HepG2 (cell line): ENCODE measurements around the gene GTF2H3. TPM values are rescaled to one million over a fixed set of nuclear protein-coding genes. Genes with fewer than 3 reads are reported as not detected.

Experiments
- CBX2 ChIP-seq, 2 experiments: fragments of 200-600 bp in 1 of 2; sonication (generic); formaldehyde crosslinking in 1 of 2; IDR thresholded peaks; 2 replicates each; pipeline versions ENCODE4 v1.7.0 to v1.8.1; 2018 to 2022; ENCODE audit warnings: low read depth in 2 of 2, low read length in 1 of 2, mild to moderate bottlenecking in 1 of 2, missing genetic modification reagents in 1 of 2
- HNF4G ChIP-seq, 2 experiments: sonication (generic) in 1 of 2; formaldehyde crosslinking in 1 of 2; IDR thresholded peaks; 2 replicates each; pipeline versions ENCODE4 v1.4.0 to v1.6.1; 2011 to 2020; ENCODE audit warnings: borderline replicate concordance in 2 of 2, low read depth in 2 of 2, mild to moderate bottlenecking in 2 of 2, low read length in 1 of 2, missing genetic modification reagents in 1 of 2, moderate library complexity in 1 of 2
- KDM2A ChIP-seq: sonication (generic); formaldehyde crosslinking; IDR thresholded peaks from 2 replicates; pipeline ENCODE4 v1.4.0; 2020; ENCODE audit warnings: low read depth, missing genetic modification reagents, borderline replicate concordance
- MXD4 ChIP-seq: IDR thresholded peaks from 2 replicates; pipeline ENCODE4 v1.6.1; 2016; ENCODE audit warnings: mild to moderate bottlenecking, missing biosample characterization, missing genetic modification reagents
- MZF1 ChIP-seq: sonication (generic); formaldehyde crosslinking; IDR thresholded peaks from 2 replicates; pipeline ENCODE4 v1.8.1; 2023; ENCODE audit warnings: mild to moderate bottlenecking, missing genetic modification reagents, borderline replicate concordance
- REXO4 ChIP-seq: sonication (generic); formaldehyde crosslinking; IDR thresholded peaks from 2 replicates; pipeline ENCODE4 v1.8.0; 2022; ENCODE audit warnings: missing genetic modification reagents, mild to moderate bottlenecking, borderline replicate concordance
- RFX1 ChIP-seq: fragments of 450-650 bp; IDR thresholded peaks from 2 replicates; pipeline ENCODE4 v1.6.1; 2017
- RFXANK ChIP-seq: IDR thresholded peaks from 2 replicates; pipeline ENCODE4 v1.6.1; 2016
- RXRA ChIP-seq: sonication (generic); formaldehyde crosslinking; IDR thresholded peaks from 2 replicates; pipeline ENCODE4 v1.5.1; 2020; ENCODE audit warnings: missing genetic modification reagents
- ZBTB1 ChIP-seq: sonication (generic); formaldehyde crosslinking; IDR thresholded peaks from 2 replicates; pipeline ENCODE4 v1.4.0; 2020; ENCODE audit warnings: missing genetic modification reagents, borderline replicate concordance
- ZNF274 ChIP-seq: sonication (generic); formaldehyde crosslinking; IDR thresholded peaks from 2 replicates; pipeline ENCODE4 v1.5.1; 2020; ENCODE audit warnings: mild to moderate bottlenecking, missing genetic modification reagents
- ZNF280D ChIP-seq: sonication (generic); formaldehyde crosslinking; IDR thresholded peaks from 2 replicates; pipeline ENCODE4 v1.5.1; 2020; ENCODE audit warnings: mild to moderate bottlenecking, missing genetic modification reagents
- ZNF501 ChIP-seq: sonication (generic); formaldehyde crosslinking; IDR thresholded peaks from 2 replicates; pipeline ENCODE4 v1.5.1; 2020; ENCODE audit warnings: mild to moderate bottlenecking, moderate library complexity, missing genetic modification reagents
- ZNF678 ChIP-seq: sonication (generic); formaldehyde crosslinking; IDR thresholded peaks from 2 replicates; pipeline ENCODE4 v1.4.0; 2020; ENCODE audit warnings: mild to moderate bottlenecking, missing genetic modification reagents
- ZNF775 ChIP-seq: sonication (generic); formaldehyde crosslinking; IDR thresholded peaks from 2 replicates; pipeline ENCODE4 v1.4.0; 2020; ENCODE audit warnings: missing genetic modification reagents, mild to moderate bottlenecking, moderate library complexity, borderline replicate concordance
- ZNF891 ChIP-seq: sonication (generic); formaldehyde crosslinking; IDR thresholded peaks from 2 replicates; pipeline ENCODE4 v1.5.0; 2020; ENCODE audit warnings: mild to moderate bottlenecking, missing genetic modification reagents
- polyA plus RNA-seq, 8 experiments: library from polyadenylated mRNA; depleted of rRNA in 3 of 8; stranded (reverse) in 7 of 8; unstranded in 1 of 8; fragments of >200 nt; fragmentation: Illumina TruSeq in 4 of 8; extraction: Trizol in 4 of 8; gene quantifications; 2 replicates each; pipeline versions ENCODE4 v1.2.1 to v1.2.3, GENCODE V29; 2011 to 2016; ENCODE audit warnings: low read depth in 4 of 8, missing spikeins in 1 of 8, mixed read lengths in 1 of 8; ENCODE audit not compliant: insufficient read depth in 1 of 8
- total RNA-seq, 5 experiments: library from RNA; depleted of rRNA; stranded (reverse); fragments of >200 nt; fragmentation: Illumina TruSeq; extraction: Trizol; gene quantifications; 2 replicates each; pipeline ENCODE4 v1.2.3, GENCODE V29; 2016; ENCODE audit warnings: low read depth in 1 of 5
- TF ChIP-seq, protein P1 (sequence below): IDR thresholded peaks from 2 replicates; pipeline ENCODE4 v1.6.1; 2016; ENCODE audit warnings: low read depth, missing genetic modification reagents, missing compliant biosample characterization
- TF ChIP-seq, protein P2 (sequence below): sonication (generic); formaldehyde crosslinking; conservative IDR thresholded peaks from 2 replicates; pipeline ENCODE4 v1.4.0; 2020; ENCODE audit warnings: missing genetic modification reagents

The GTF2H3 gene
- total and polyA plus RNA-seq, 2 of the 13 experiments (the other 11 are each of a cell fraction or from before 2014, with no cell fraction given): 35.8 to 58.8 TPM

DNA sequence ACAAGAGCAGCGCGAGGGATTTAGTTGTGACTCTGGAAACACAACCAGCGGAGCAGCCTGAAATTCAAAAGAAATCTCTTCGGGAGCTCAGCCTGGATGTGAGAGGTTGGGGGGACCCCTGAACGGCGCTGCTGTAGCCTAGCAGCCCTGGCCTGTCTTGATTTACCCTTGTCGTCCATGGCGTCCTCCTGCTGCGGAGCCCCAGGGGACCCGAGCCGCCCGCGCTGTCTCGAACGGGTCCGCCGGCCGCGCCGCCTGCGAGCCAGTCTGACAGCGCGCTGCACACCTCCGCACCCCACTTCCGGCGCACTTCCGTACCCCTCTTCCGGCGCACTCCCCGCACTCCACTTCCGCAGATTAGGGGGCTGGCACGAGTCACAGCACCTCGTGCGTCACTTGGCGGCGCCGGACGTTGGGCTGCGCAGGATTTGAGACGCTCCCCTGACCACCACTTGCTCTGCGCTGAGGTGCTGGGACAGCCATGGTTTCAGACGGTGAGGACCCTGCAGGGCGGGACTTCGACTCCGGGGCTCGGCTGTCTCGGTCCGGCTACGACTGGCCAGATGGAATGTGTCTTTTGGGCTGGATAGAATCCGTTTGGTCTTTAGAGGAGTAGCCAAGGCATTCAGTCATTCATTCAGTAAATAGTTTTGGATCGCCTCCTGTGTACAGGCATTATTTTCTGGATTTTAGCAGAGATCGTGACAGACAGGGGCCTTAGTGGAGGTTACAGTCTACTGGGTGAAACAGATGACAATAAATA lies at the start of gene GTF2H3, which contains the start of gene EIF2B1 (continued):
- TF ChIP-seq RFX1: no peak
- no peak for TF ChIP-seq ZNF280D (CRISPR knock-in tag)
- no peak for TF ChIP-seq ZBTB1 (CRISPR knock-in tag)
- no peak for TF ChIP-seq ZNF678 (CRISPR knock-in tag)
- no peak for TF ChIP-seq ZNF775 (CRISPR knock-in tag)
- TF ChIP-seq CBX2 (IDR thresholded peaks at IDR 0.05; ENCODE audit: low read depth, low read length): no peak
- no peak for TF ChIP-seq CBX2 (CRISPR knock-in tag; IDR thresholded peaks at IDR 0.05; ENCODE audit: low read depth)
- peak; percentile 92 for TF ChIP-seq KDM2A (CRISPR knock-in tag)
- peak; percentile 86 for TF ChIP-seq ZNF501 (CRISPR knock-in tag)
- no peak for TF ChIP-seq RFXANK (CRISPR knock-in tag)
- TF ChIP-seq MZF1 (CRISPR knock-in tag): no peak
- peak; percentile 97 for TF ChIP-seq MXD4
- no peak for TF ChIP-seq RXRA (CRISPR knock-in tag)
- TF ChIP-seq REXO4: no peak
- TF ChIP-seq, protein P1, sequence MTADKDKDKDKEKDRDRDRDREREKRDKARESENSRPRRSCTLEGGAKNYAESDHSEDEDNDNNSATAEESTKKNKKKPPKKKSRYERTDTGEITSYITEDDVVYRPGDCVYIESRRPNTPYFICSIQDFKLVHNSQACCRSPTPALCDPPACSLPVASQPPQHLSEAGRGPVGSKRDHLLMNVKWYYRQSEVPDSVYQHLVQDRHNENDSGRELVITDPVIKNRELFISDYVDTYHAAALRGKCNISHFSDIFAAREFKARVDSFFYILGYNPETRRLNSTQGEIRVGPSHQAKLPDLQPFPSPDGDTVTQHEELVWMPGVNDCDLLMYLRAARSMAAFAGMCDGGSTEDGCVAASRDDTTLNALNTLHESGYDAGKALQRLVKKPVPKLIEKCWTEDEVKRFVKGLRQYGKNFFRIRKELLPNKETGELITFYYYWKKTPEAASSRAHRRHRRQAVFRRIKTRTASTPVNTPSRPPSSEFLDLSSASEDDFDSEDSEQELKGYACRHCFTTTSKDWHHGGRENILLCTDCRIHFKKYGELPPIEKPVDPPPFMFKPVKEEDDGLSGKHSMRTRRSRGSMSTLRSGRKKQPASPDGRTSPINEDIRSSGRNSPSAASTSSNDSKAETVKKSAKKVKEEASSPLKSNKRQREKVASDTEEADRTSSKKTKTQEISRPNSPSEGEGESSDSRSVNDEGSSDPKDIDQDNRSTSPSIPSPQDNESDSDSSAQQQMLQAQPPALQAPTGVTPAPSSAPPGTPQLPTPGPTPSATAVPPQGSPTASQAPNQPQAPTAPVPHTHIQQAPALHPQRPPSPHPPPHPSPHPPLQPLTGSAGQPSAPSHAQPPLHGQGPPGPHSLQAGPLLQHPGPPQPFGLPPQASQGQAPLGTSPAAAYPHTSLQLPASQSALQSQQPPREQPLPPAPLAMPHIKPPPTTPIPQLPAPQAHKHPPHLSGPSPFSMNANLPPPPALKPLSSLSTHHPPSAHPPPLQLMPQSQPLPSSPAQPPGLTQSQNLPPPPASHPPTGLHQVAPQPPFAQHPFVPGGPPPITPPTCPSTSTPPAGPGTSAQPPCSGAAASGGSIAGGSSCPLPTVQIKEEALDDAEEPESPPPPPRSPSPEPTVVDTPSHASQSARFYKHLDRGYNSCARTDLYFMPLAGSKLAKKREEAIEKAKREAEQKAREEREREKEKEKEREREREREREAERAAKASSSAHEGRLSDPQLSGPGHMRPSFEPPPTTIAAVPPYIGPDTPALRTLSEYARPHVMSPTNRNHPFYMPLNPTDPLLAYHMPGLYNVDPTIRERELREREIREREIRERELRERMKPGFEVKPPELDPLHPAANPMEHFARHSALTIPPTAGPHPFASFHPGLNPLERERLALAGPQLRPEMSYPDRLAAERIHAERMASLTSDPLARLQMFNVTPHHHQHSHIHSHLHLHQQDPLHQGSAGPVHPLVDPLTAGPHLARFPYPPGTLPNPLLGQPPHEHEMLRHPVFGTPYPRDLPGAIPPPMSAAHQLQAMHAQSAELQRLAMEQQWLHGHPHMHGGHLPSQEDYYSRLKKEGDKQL (CRISPR knock-in tag): no peak
- TF ChIP-seq, protein P2, sequence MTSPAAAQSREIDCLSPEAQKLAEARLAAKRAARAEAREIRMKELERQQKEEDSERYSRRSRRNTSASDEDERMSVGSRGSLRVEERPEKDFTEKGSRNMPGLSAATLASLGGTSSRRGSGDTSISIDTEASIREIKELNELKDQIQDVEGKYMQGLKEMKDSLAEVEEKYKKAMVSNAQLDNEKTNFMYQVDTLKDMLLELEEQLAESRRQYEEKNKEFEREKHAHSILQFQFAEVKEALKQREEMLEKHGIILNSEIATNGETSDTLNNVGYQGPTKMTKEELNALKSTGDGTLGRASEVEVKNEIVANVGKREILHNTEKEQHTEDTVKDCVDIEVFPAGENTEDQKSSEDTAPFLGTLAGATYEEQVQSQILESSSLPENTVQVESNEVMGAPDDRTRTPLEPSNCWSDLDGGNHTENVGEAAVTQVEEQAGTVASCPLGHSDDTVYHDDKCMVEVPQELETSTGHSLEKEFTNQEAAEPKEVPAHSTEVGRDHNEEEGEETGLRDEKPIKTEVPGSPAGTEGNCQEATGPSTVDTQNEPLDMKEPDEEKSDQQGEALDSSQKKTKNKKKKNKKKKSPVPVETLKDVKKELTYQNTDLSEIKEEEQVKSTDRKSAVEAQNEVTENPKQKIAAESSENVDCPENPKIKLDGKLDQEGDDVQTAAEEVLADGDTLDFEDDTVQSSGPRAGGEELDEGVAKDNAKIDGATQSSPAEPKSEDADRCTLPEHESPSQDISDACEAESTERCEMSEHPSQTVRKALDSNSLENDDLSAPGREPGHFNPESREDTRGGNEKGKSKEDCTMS (CRISPR knock-in tag): no peak
- no peak; the same call in 1 of the 2 replicates for TF ChIP-seq ZNF891
- TF ChIP-seq HNF4G (IDR thresholded peaks at IDR 0.05; ENCODE audit: borderline replicate concordance, low read depth, low read length): no peak
- peak; percentile 52; the same call in 1 of the 2 replicates for TF ChIP-seq HNF4G (CRISPR knock-in tag; IDR thresholded peaks at IDR 0.05; ENCODE audit: borderline replicate concordance, low read depth)
- TF ChIP-seq ZNF274 (CRISPR knock-in tag): peak; percentile 77; the same call in 1 of the 2 replicates
